HL-60 (cell line): ENCODE measurements around the gene RXFP4.

Source experiments
- CTCF ChIP-seq: IDR thresholded peaks from one replicate; pipeline ENCODE4 v1.5.1; 2011; ENCODE audit warnings: low read length, control low read depth, inconsistent platforms; ENCODE audit not compliant: insufficient read depth
- REST ChIP-seq: IDR thresholded peaks from 2 replicates; pipeline ENCODE4 v1.6.1; 2012; ENCODE audit warnings: low read depth; ENCODE audit not compliant: insufficient replicate concordance

GRCh38 chr1:155941845-155942531 lies 550 bp downstream of the RXFP4 start:
- TF ChIP-seq CTCF, result no peak
- no peak for TF ChIP-seq REST
